H1 (cell line): ENCODE results near the gene MIS18BP1. TPM values are rescaled to one million over a fixed set of nuclear protein-coding genes. Genes with fewer than 3 reads are reported as not detected.

Experiments used
- CTCF ChIA-PET: fragments of 300-600 bp; sonication (Branson Sonifier 250); formaldehyde crosslinking; loops from one replicate; lab custom pipeline; 2021; ENCODE audit not compliant: partially characterized antibody; lab: Charles Lee
- POLR2A ChIA-PET: fragments of 300-600 bp; sonication (Branson Sonifier 250); formaldehyde crosslinking; loops from one replicate; lab custom pipeline; 2021; ENCODE audit warnings: inconsistent platforms; ENCODE audit not compliant: partially characterized antibody; lab: Charles Lee
- DNase-seq, 2 experiments: peaks; one replicate each; pipeline versions ENCODE4 v3.0.0 to v3.0.0-alpha.2; 2010 to 2022; ENCODE audit warnings: low spot score in 2 of 2, low read depth in 1 of 2, mixed read lengths in 1 of 2
- FAIRE-seq: peaks from 2 replicates; lab custom pipeline; 2011; peaks lifted over from hg19 to GRCh38; lab: Jason Lieb, UNC
- H2AFZ ChIP-seq: 2 replicates; pipeline ENCODE4 v1.8.1; 2012; ENCODE audit warnings: low read length, inconsistent platforms
- H2AK5ac ChIP-seq: 2 replicates; pipeline ENCODE4 v1.6.1; 2013; ENCODE audit warnings: low read depth, low read length
- H2BK120ac ChIP-seq: replicated peaks from 2 replicates; pipeline ENCODE3; 2013; ENCODE audit warnings: low read depth, low read length, inconsistent platforms
- H2BK12ac ChIP-seq: 2 replicates; pipeline ENCODE4 v1.6.1; 2013; ENCODE audit warnings: low read depth, low read length
- H2BK15ac ChIP-seq: 2 replicates; pipeline ENCODE4 v1.6.1; 2013; ENCODE audit warnings: low read length
- H2BK20ac ChIP-seq: 2 replicates; pipeline ENCODE4 v1.6.1; 2013; ENCODE audit warnings: low read length
- H2BK5ac ChIP-seq: 2 replicates; pipeline ENCODE4 v1.6.1; 2013; ENCODE audit warnings: low read depth, low read length
- H3K14ac ChIP-seq: 2 replicates; pipeline ENCODE4 v1.6.1; 2013; ENCODE audit warnings: inconsistent platforms; ENCODE audit not compliant: insufficient read length
- H3K18ac ChIP-seq: 2 replicates; pipeline ENCODE4 v1.6.1; 2013; ENCODE audit warnings: low read length; ENCODE audit errors: extremely low read depth
- H3K23ac ChIP-seq: 2 replicates; pipeline ENCODE4 v1.6.1; 2013; ENCODE audit warnings: inconsistent platforms; ENCODE audit not compliant: insufficient read length
- H3K23me2 ChIP-seq: 2 replicates; pipeline ENCODE4 v1.6.1; 2013; ENCODE audit warnings: low read depth, low read length
- H3K27ac ChIP-seq: 2 replicates; pipeline ENCODE4 v1.6.1; 2011; ENCODE audit warnings: low read depth, low read length, inconsistent platforms
- H3K27me3 ChIP-seq, 4 experiments: replicated peaks in 1 of 4; 1 replicate in 1 of 4; 2 replicates in 3 of 4; pipeline versions ENCODE4 v1.6.1 to v1.8.1; 2011 to 2013; ENCODE audit warnings: low read length in 3 of 4, mild to moderate bottlenecking in 3 of 4, inconsistent platforms in 2 of 4, mixed read lengths in 2 of 4, moderate library complexity in 1 of 4; ENCODE audit not compliant: control insufficient read depth in 3 of 4, insufficient read depth in 3 of 4; ENCODE audit errors: extremely low read depth in 1 of 4
- H3K36me3 ChIP-seq, 4 experiments: 2 replicates each; pipeline versions ENCODE4 v1.6.1 to v1.8.1; 2011 to 2013; ENCODE audit warnings: mild to moderate bottlenecking in 4 of 4, low read length in 3 of 4, moderate library complexity in 2 of 4, control low read depth in 1 of 4, inconsistent platforms in 1 of 4; ENCODE audit not compliant: insufficient read depth in 4 of 4, control insufficient read depth in 2 of 4
- H3K4ac ChIP-seq: replicated peaks from 2 replicates; pipeline ENCODE3; 2013; ENCODE audit warnings: low read length, low read depth, mixed read lengths, inconsistent platforms; ENCODE audit not compliant: insufficient read length
- H3K4me1 ChIP-seq, 4 experiments: replicated peaks in 1 of 4; 1 replicate in 1 of 4; 2 replicates in 3 of 4; pipeline versions ENCODE4 v1.6.1 to v1.8.1; 2011 to 2013; ENCODE audit warnings: low read length in 3 of 4, inconsistent platforms in 2 of 4, mixed read lengths in 1 of 4; ENCODE audit not compliant: insufficient read depth in 4 of 4, control insufficient read depth in 3 of 4
- H3K4me2 ChIP-seq, 2 experiments: 2 replicates each; pipeline versions ENCODE4 v1.6.1 to v1.8.1; 2011 to 2013; ENCODE audit warnings: low read depth in 2 of 2, low read length in 2 of 2, control low read depth in 1 of 2, inconsistent platforms in 1 of 2, mild to moderate bottlenecking in 1 of 2; ENCODE audit not compliant: insufficient read depth in 1 of 2
- H3K4me3 ChIP-seq, 4 experiments: fragments of 200-600, 300-600 bp in 1 of 4; sonication (generic), shearing (Covaris generic), sonication (Bioruptor Twin) in 1 of 4; 2 replicates each; pipeline versions ENCODE4 v1.5.1 to v1.8.1; 2011 to 2016; ENCODE audit warnings: low read length in 4 of 4, low read depth in 3 of 4, control low read depth in 2 of 4, inconsistent platforms in 2 of 4, mild to moderate bottlenecking in 2 of 4, mixed read lengths in 1 of 4, moderate library complexity in 1 of 4; ENCODE audit not compliant: insufficient read depth in 2 of 4; ENCODE audit errors: extremely low read depth in 1 of 4
- H3K56ac ChIP-seq: replicated peaks from 2 replicates; pipeline ENCODE3; 2013; ENCODE audit warnings: low read depth, mild to moderate bottlenecking, mixed read lengths, low read length, inconsistent platforms; ENCODE audit not compliant: insufficient read length
- H3K79me1 ChIP-seq: 2 replicates; pipeline ENCODE4 v1.6.1; 2013; ENCODE audit warnings: low read depth, low read length, control low read depth
- H3K79me2 ChIP-seq, 2 experiments: 2 replicates each; pipeline versions ENCODE4 v1.6.1 to v1.8.1; 2012 to 2013; ENCODE audit warnings: low read length in 2 of 2, mild to moderate bottlenecking in 2 of 2, inconsistent platforms in 1 of 2; ENCODE audit not compliant: insufficient read depth in 2 of 2, control insufficient read depth in 1 of 2
- H3K9ac ChIP-seq, 4 experiments: replicated peaks in 1 of 4; 1 replicate in 1 of 4; 2 replicates in 3 of 4; pipeline versions ENCODE4 v1.6.1 to v1.8.1; 2011 to 2013; ENCODE audit warnings: low read depth in 3 of 4, low read length in 3 of 4, control low read depth in 2 of 4, mild to moderate bottlenecking in 2 of 4, moderate library complexity in 2 of 4, inconsistent platforms in 1 of 4; ENCODE audit errors: extremely low read depth in 1 of 4
- H3K9me3 ChIP-seq, 2 experiments: 2 replicates each; pipeline versions ENCODE4 v1.6.1 to v1.8.1; 2012 to 2013; ENCODE audit warnings: mild to moderate bottlenecking in 2 of 2, moderate library complexity in 2 of 2, control low read depth in 1 of 2, inconsistent platforms in 1 of 2, low read depth in 1 of 2, low read length in 1 of 2, mixed read lengths in 1 of 2; ENCODE audit not compliant: insufficient read depth in 2 of 2
- H4K20me1 ChIP-seq, 2 experiments: replicated peaks in 1 of 2; 2 replicates each; pipeline versions ENCODE3 to v1.8.1; 2011 to 2013; ENCODE audit warnings: inconsistent platforms in 2 of 2, low read length in 2 of 2, mild to moderate bottlenecking in 1 of 2; ENCODE audit not compliant: insufficient read depth in 2 of 2, control insufficient read depth in 1 of 2
- H4K5ac ChIP-seq: 2 replicates; pipeline ENCODE4 v1.6.1; 2013; ENCODE audit warnings: low read length, low read depth, mixed read lengths, inconsistent platforms; ENCODE audit not compliant: insufficient read length
- H4K8ac ChIP-seq: 2 replicates; pipeline ENCODE4 v1.8.0; 2013; ENCODE audit warnings: mild to moderate bottlenecking, moderate library complexity, low read length, inconsistent platforms; ENCODE audit not compliant: insufficient read depth; ENCODE audit errors: extremely low read depth
- H4K91ac ChIP-seq: replicated peaks from 2 replicates; pipeline ENCODE3; 2013; ENCODE audit warnings: low read length, mixed read lengths, inconsistent platforms; ENCODE audit not compliant: insufficient read length
- CHD2 ChIP-seq: IDR thresholded peaks from 2 replicates; pipeline ENCODE4 v1.6.1; 2012; ENCODE audit warnings: low read length, improper control_type of control experiment
- polyA plus RNA-seq, 7 experiments: library from polyadenylated mRNA; depleted of rRNA in 3 of 7; stranded (reverse) in 5 of 7; unstranded in 2 of 7; fragments of >200 nt in 5 of 7; fragments of 200-250 nt in 2 of 7; gene quantifications; 1 replicate in 5 of 7; 2 replicates in 1 of 7; 4 replicates in 1 of 7; pipeline versions ENCODE4 v1.2.1 to v1.2.3, GENCODE V29; 2011 to 2013; ENCODE audit warnings: missing spikeins in 2 of 7, mixed read lengths in 2 of 7
- total RNA-seq: library from RNA; stranded (reverse); fragmentation: NEBNext Ultra II Directional; extraction: Animal tissue kit (Norgen Biotek cat#: 25700); gene quantifications from 2 replicates; pipeline ENCODE4 v1.2.1, GENCODE V29; 2021

Gene MIS18BP1
- total and polyA plus RNA-seq, 2 of the 8 experiments (the other 6 are each of a cell fraction or from before 2014, with no cell fraction given), result 12.8 to 80.5 TPM

- H3K79me1 ChIP-seq, result no peaks in the 10 kb centered on the region
- H3K4me2 ChIP-seq, result no peak overlapping the region
- H3K9me3 ChIP-seq, result no peaks in the 10 kb centered on the region
- H3K14ac ChIP-seq, result no peak overlapping the region
- no peaks in the 10 kb centered on the region for H3K23me2 ChIP-seq
- H2AK5ac ChIP-seq, result no peak overlapping the region
- H3K27me3 ChIP-seq, result peaks cover 2 to 24% (median 17%) of the 10 kb centered on the region in 4 experiments
- no peak overlapping the region for H3K56ac ChIP-seq
- DNase-seq (no peak), FAIRE-seq (no peak)
- CTCF ChIA-PET, result interaction anchor here (1.7 kb wide), 1 partner anchor 11 kb away, joined by 6 read pairs; no protein-coding TSS in a partner anchor
- H4K91ac ChIP-seq, result no peak overlapping the region
- no peak overlapping the region for H2BK20ac ChIP-seq
- no peak overlapping the region for H3K4ac ChIP-seq
- H2BK120ac ChIP-seq, result no peak overlapping the region
- H2AFZ ChIP-seq, result no peak overlapping the region
- H3K27ac ChIP-seq, result no peak overlapping the region
- H3K36me3 ChIP-seq, result no peaks in the 10 kb centered on the region
- H4K5ac ChIP-seq, result no peak overlapping the region
- no peaks in the 10 kb centered on the region for H4K20me1 ChIP-seq
- no peak overlapping the region for H3K18ac ChIP-seq
- no peak overlapping the region for H2BK12ac ChIP-seq
- no peak overlapping the region for H2BK5ac ChIP-seq
- POLR2A ChIA-PET, result no interaction called here
- H3K4me1 ChIP-seq, result peaks cover 0 to 4% (median 1%) of the 10 kb centered on the region in 4 experiments; a peak in 2 of 7 replicates
- no peak for TF ChIP-seq CHD2
- no peak overlapping the region for H3K9ac ChIP-seq
- no peak overlapping the region for H3K4me3 ChIP-seq
- H3K23ac ChIP-seq, result no peak overlapping the region
- H4K8ac ChIP-seq, result no peak overlapping the region
- H3K79me2 ChIP-seq, result no peaks in the 10 kb centered on the region
- no peak overlapping the region for H2BK15ac ChIP-seq
Measured at GRCh38 chr14:45290547-45290946, 37.5 kb upstream of the MIS18BP1 start.
